ENCODE measurements around the gene FGD5.

GRCh38 chr3:14770591-14770990, 48.2 kb upstream of the FGD5 start:
- no peak for TF ChIP-seq CTCF (optimal IDR thresholded peaks at IDR 0.05 in 1 of 3, IDR thresholded peaks at IDR 0.05 in 1 of 3, conservative IDR thresholded peaks at IDR 0.05 in 1 of 3; ENCODE audit: extremely low read depth in 1 of 3, insufficient read depth in 2 of 3, low read length in 3 of 3)
- TF ChIP-seq EZH2 (IDR thresholded peaks at IDR 0.05; ENCODE audit: low read length), result no peak

All from keratinocyte (primary cell).